Measurements from ENCODE around the gene RGN. TPM values are rescaled to one million over a fixed set of nuclear protein-coding genes. Genes with fewer than 3 reads are reported as not detected.
A peak's percentile ranks its signal among the peaks of the same experiment; 100 is the strongest.
"Not testable (repeated sequence)": the region's sequence is repeated elsewhere in the genome, so short reads cannot be mapped to it uniquely, and the experiment has no call there.

RGN gene
- total RNA-seq, 1 donor from 2014 or later = 15.4 TPM

GRCh38 chrX:47129157-47129898 lies 51.1 kb downstream of the RGN start:
- H3K27me3 ChIP-seq = no peaks in the 10 kb centered on the region

GRCh38 chrX:47129899-47130358 lies 51.7 kb downstream of the RGN start:
- Histone ChIP-seq H3K9me3 (no peaks in the 10 kb centered on the region), H3K36me3 (no peaks in the 10 kb centered on the region), H3K27me3 (no peaks in the 10 kb centered on the region), H3K27ac (peak overlapping the region; percentile 78), H3K4me1 (no peaks in the 10 kb centered on the region), H3K4me3 (peak overlapping the region; percentile 59)
- DNase-seq = no peak
- no peak for TF ChIP-seq CTCF (IDR thresholded peaks at IDR 0.05)
- intact Hi-C loops (cut with DNase I) = no loop called here
- ATAC-seq = no peak

More at GRCh38 chrX:47129157-47129898, 51.1 kb downstream of the RGN start:
- H3K4me1 ChIP-seq = no peaks in the 10 kb centered on the region
- H3K9me3 ChIP-seq = no peaks in the 10 kb centered on the region
- intact Hi-C loops (cut with DNase I) = no loop called here
- H3K36me3 ChIP-seq = no peaks in the 10 kb centered on the region
- peak overlapping the region; percentile 78 for H3K27ac ChIP-seq
- ATAC-seq (peak; percentile 99), DNase-seq (peak; percentile 90)
- peak overlapping the region; percentile 59 for H3K4me3 ChIP-seq
- no peak for TF ChIP-seq CTCF (IDR thresholded peaks at IDR 0.05)

- DNase-seq (no peak), ATAC-seq (peak; percentile 54)
- intact Hi-C loops (cut with DNase I) = no loop called here
- Histone ChIP-seq H3K9me3 (no peaks in the 10 kb centered on the region), H3K36me3 (no peaks in the 10 kb centered on the region), H3K27ac (no peak overlapping the region), H3K4me3 (no peak overlapping the region), H3K4me1 (no peaks in the 10 kb centered on the region), H3K27me3 (no peaks in the 10 kb centered on the region)
- TF ChIP-seq CTCF (IDR thresholded peaks at IDR 0.05) = no peak
Observed at GRCh38 chrX:47133493-47133892, 55.2 kb downstream of the RGN start.

- H3K36me3 ChIP-seq; DNase-seq; H3K9me3 ChIP-seq; intact Hi-C loops (cut with DNase I); H3K27me3 ChIP-seq; ATAC-seq; H3K27ac ChIP-seq; H3K4me1 ChIP-seq; H3K4me3 ChIP-seq: not testable (repeated sequence)
Observed at GRCh38 chrX:47135650-47136049, 57.4 kb downstream of the RGN start.

- no peak for TF ChIP-seq CTCF (IDR thresholded peaks at IDR 0.05)
- Histone ChIP-seq H3K27me3 (no peaks in the 10 kb centered on the region), H3K4me1 (no peaks in the 10 kb centered on the region), H3K4me3 (no peak overlapping the region), H3K36me3 (peaks cover 5% of the 10 kb centered on the region), H3K27ac (no peak overlapping the region), H3K9me3 (no peaks in the 10 kb centered on the region)
- ATAC-seq (no peak), DNase-seq (no peak)
- intact Hi-C loops (cut with DNase I) = no loop called here
Observed at GRCh38 chrX:47138171-47138570, 59.9 kb downstream of the RGN start.

Other genes with a start within 250 kb of the RGN start
- 15.5 TPM for gene RP2, start 241.4 kb upstream of the RGN start, total RNA-seq
- gene JADE3, start 166.0 kb upstream of the RGN start, total RNA-seq = 10.1 TPM
- 57.4 TPM for gene NDUFB11, start 66.3 kb downstream of the RGN start, total RNA-seq
- 31.9 TPM for gene RBM10, start 66.8 kb downstream of the RGN start, total RNA-seq
- gene UBA1, start 115.4 kb downstream of the RGN start, total RNA-seq = 161 TPM
- 66.4 TPM for gene CDK16, start 140.2 kb downstream of the RGN start, total RNA-seq
- gene USP11, start 154.6 kb downstream of the RGN start, total RNA-seq = 56.0 TPM